Stomach (tissue), 4 donors: Measurements from ENCODE around the gene RGS10.

ENCODE experiments used
- POLR2A ChIP-seq, 4 donors: fragments of 450-650 bp; IDR thresholded peaks; one replicate each; pipeline ENCODE4 v1.6.1; 2016; ENCODE audit warnings: antibody characterized with exemption in 4 of 4, control low read depth in 2 of 4, mild to moderate bottlenecking in 1 of 4, moderate library complexity in 1 of 4
- TF ChIP-seq, protein P1 (sequence below), 7 experiments: fragments of 450-650 bp in 4 of 7; fragments of 200-600 bp in 3 of 7; sonication (generic) in 3 of 7; IDR thresholded peaks; one replicate each; pipeline ENCODE4 v1.5.1; 2016 to 2019; ENCODE audit warnings: antibody characterized with exemption in 7 of 7, control low read depth in 2 of 7, mild to moderate bottlenecking in 1 of 7

- TF ChIP-seq, protein P1, sequence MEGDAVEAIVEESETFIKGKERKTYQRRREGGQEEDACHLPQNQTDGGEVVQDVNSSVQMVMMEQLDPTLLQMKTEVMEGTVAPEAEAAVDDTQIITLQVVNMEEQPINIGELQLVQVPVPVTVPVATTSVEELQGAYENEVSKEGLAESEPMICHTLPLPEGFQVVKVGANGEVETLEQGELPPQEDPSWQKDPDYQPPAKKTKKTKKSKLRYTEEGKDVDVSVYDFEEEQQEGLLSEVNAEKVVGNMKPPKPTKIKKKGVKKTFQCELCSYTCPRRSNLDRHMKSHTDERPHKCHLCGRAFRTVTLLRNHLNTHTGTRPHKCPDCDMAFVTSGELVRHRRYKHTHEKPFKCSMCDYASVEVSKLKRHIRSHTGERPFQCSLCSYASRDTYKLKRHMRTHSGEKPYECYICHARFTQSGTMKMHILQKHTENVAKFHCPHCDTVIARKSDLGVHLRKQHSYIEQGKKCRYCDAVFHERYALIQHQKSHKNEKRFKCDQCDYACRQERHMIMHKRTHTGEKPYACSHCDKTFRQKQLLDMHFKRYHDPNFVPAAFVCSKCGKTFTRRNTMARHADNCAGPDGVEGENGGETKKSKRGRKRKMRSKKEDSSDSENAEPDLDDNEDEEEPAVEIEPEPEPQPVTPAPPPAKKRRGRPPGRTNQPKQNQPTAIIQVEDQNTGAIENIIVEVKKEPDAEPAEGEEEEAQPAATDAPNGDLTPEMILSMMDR (IDR thresholded peaks at IDR 0.05) = no peak
- no peak for TF ChIP-seq POLR2A (IDR thresholded peaks at IDR 0.05)
Observed at GRCh38 chr10:119538632-119539358, 3.7 kb downstream of the RGS10 start.
